HepG2 (cell line): ENCODE data around the gene PALM. TPM values are rescaled to one million over a fixed set of nuclear protein-coding genes. Genes with fewer than 3 reads are reported as not detected.
A peak's percentile ranks its signal among the peaks of the same experiment; 100 is the strongest.

Experiments used
- ATF1 ChIP-seq: IDR thresholded peaks from 2 replicates; pipeline ENCODE4 v1.6.1; 2016; ENCODE audit warnings: mild to moderate bottlenecking, control low read depth
- FOSL1 ChIP-seq: sonication (generic); formaldehyde crosslinking; IDR thresholded peaks from 2 replicates; pipeline ENCODE4 v1.9.0; 2021; ENCODE audit warnings: missing genetic modification reagents, borderline replicate concordance
- GATAD1 ChIP-seq: IDR thresholded peaks from 2 replicates; pipeline ENCODE4 v1.6.1; 2016; ENCODE audit warnings: missing genetic modification reagents, missing compliant biosample characterization
- KLF16 ChIP-seq, 2 experiments: sonication (generic) in 1 of 2; formaldehyde crosslinking in 1 of 2; IDR thresholded peaks; 2 replicates each; pipeline versions ENCODE4 v1.6.1 to v1.8.0; 2016 to 2023; ENCODE audit warnings: missing genetic modification reagents in 2 of 2, missing compliant biosample characterization in 1 of 2
- NR2C2 ChIP-seq: sonication (generic); formaldehyde crosslinking; IDR thresholded peaks from 2 replicates; pipeline ENCODE4 v1.4.0; 2020; ENCODE audit warnings: missing genetic modification reagents, mild to moderate bottlenecking, moderate library complexity, borderline replicate concordance
- POLR2A ChIP-seq, 2 experiments: IDR thresholded peaks; 2 replicates each; pipeline ENCODE4 v1.6.1; 2011; ENCODE audit warnings: low read depth in 2 of 2, low read length in 2 of 2, mild to moderate bottlenecking in 1 of 2, moderate library complexity in 1 of 2; ENCODE audit not compliant: insufficient read depth in 1 of 2
- RFXANK ChIP-seq: IDR thresholded peaks from 2 replicates; pipeline ENCODE4 v1.6.1; 2016
- SALL1 ChIP-seq: sonication (generic); formaldehyde crosslinking; IDR thresholded peaks from 2 replicates; pipeline ENCODE4 v1.8.0; 2022; ENCODE audit warnings: mild to moderate bottlenecking, missing genetic modification reagents
- SATB2 ChIP-seq: sonication (generic); formaldehyde crosslinking; IDR thresholded peaks from 2 replicates; pipeline ENCODE4 v1.5.0; 2020; ENCODE audit warnings: missing genetic modification reagents
- SMARCE1 ChIP-seq: fragments of 450-650 bp; IDR thresholded peaks from 2 replicates; pipeline ENCODE4 v1.6.1; 2017; ENCODE audit warnings: borderline replicate concordance
- SP5 ChIP-seq: IDR thresholded peaks from 2 replicates; pipeline ENCODE4 v1.6.1; 2016; ENCODE audit warnings: low read depth, borderline replicate concordance
- SRSF1 ChIP-seq: fragments of 200-400 bp; formaldehyde crosslinking; optimal IDR thresholded peaks from 2 replicates; pipeline ENCODE3; 2017; ENCODE audit warnings: mild to moderate bottlenecking, low read depth, low read length, moderate library complexity
- THAP9 ChIP-seq: sonication (generic); formaldehyde crosslinking; IDR thresholded peaks from 2 replicates; pipeline ENCODE4; 2020; ENCODE audit warnings: missing genetic modification reagents, mild to moderate bottlenecking, borderline replicate concordance
- YY1 ChIP-seq: IDR thresholded peaks from 2 replicates; pipeline ENCODE4 v1.6.1; 2011; ENCODE audit warnings: low read length, low read depth, moderate library complexity, mild to moderate bottlenecking; ENCODE audit not compliant: insufficient read depth, insufficient replicate concordance
- ZFP1 ChIP-seq: IDR thresholded peaks from 2 replicates; pipeline ENCODE4 v1.6.1; 2016
- ZFP36L2 ChIP-seq: sonication (generic); formaldehyde crosslinking; IDR thresholded peaks from 2 replicates; pipeline ENCODE4 v1.4.0; 2020; ENCODE audit warnings: missing genetic modification reagents
- ZNF672 ChIP-seq: sonication (generic); formaldehyde crosslinking; IDR thresholded peaks from 2 replicates; pipeline ENCODE4 v1.8.1; 2022; ENCODE audit warnings: missing genetic modification reagents
- ZNF749 ChIP-seq: sonication (generic); formaldehyde crosslinking; IDR thresholded peaks from 2 replicates; pipeline ENCODE4 v1.8.0; 2022; ENCODE audit warnings: mild to moderate bottlenecking, missing genetic modification reagents, moderate library complexity, borderline replicate concordance
- polyA plus RNA-seq, 8 experiments: library from polyadenylated mRNA; depleted of rRNA in 3 of 8; stranded (reverse) in 7 of 8; unstranded in 1 of 8; fragments of >200 nt; fragmentation: Illumina TruSeq in 4 of 8; extraction: Trizol in 4 of 8; gene quantifications; 2 replicates each; pipeline versions ENCODE4 v1.2.1 to v1.2.3, GENCODE V29; 2011 to 2016; ENCODE audit warnings: low read depth in 4 of 8, missing spikeins in 1 of 8, mixed read lengths in 1 of 8; ENCODE audit not compliant: insufficient read depth in 1 of 8
- total RNA-seq, 5 experiments: library from RNA; depleted of rRNA; stranded (reverse); fragments of >200 nt; fragmentation: Illumina TruSeq; extraction: Trizol; gene quantifications; 2 replicates each; pipeline ENCODE4 v1.2.3, GENCODE V29; 2016; ENCODE audit warnings: low read depth in 1 of 5
- TF ChIP-seq, protein P1 (sequence below): sonication (generic); formaldehyde crosslinking; IDR thresholded peaks from 2 replicates; pipeline ENCODE4 v1.5.1; 2020; ENCODE audit warnings: mild to moderate bottlenecking, missing genetic modification reagents, moderate library complexity
- TF ChIP-seq, protein P2 (sequence below): IDR thresholded peaks from 2 replicates; pipeline ENCODE4 v1.6.1; 2016; ENCODE audit warnings: missing compliant biosample characterization, missing genetic modification reagents, borderline replicate concordance

Gene PALM
- total and polyA plus RNA-seq, 2 of the 13 experiments (the other 11 are each of a cell fraction or from before 2014, with no cell fraction given): 4.0 to 9.7 TPM

- TF ChIP-seq, protein P1, sequence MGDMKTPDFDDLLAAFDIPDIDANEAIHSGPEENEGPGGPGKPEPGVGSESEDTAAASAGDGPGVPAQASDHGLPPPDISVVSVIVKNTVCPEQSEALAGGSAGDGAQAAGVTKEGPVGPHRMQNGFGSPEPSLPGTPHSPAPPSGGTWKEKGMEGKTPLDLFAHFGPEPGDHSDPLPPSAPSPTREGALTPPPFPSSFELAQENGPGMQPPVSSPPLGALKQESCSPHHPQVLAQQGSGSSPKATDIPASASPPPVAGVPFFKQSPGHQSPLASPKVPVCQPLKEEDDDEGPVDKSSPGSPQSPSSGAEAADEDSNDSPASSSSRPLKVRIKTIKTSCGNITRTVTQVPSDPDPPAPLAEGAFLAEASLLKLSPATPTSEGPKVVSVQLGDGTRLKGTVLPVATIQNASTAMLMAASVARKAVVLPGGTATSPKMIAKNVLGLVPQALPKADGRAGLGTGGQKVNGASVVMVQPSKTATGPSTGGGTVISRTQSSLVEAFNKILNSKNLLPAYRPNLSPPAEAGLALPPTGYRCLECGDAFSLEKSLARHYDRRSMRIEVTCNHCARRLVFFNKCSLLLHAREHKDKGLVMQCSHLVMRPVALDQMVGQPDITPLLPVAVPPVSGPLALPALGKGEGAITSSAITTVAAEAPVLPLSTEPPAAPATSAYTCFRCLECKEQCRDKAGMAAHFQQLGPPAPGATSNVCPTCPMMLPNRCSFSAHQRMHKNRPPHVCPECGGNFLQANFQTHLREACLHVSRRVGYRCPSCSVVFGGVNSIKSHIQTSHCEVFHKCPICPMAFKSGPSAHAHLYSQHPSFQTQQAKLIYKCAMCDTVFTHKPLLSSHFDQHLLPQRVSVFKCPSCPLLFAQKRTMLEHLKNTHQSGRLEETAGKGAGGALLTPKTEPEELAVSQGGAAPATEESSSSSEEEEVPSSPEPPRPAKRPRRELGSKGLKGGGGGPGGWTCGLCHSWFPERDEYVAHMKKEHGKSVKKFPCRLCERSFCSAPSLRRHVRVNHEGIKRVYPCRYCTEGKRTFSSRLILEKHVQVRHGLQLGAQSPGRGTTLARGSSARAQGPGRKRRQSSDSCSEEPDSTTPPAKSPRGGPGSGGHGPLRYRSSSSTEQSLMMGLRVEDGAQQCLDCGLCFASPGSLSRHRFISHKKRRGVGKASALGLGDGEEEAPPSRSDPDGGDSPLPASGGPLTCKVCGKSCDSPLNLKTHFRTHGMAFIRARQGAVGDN (CRISPR knock-in tag): peak; percentile 97
- TF ChIP-seq THAP9 (CRISPR knock-in tag): peak; percentile 42; the same call in 1 of the 2 replicates
- TF ChIP-seq SATB2: no peak
- peak; percentile 41 for TF ChIP-seq YY1
- peak; percentile 83 for TF ChIP-seq SP5
- no peak; the same call in 1 of the 2 replicates for TF ChIP-seq ATF1
- TF ChIP-seq SMARCE1: no peak
- peak; percentile 30 for TF ChIP-seq SRSF1
- TF ChIP-seq ZFP36L2 (CRISPR knock-in tag): no peak
- TF ChIP-seq FOSL1 (CRISPR knock-in tag): no peak
- TF ChIP-seq KLF16 (CRISPR knock-in tag; IDR thresholded peaks at IDR 0.05): peak in 1 of 2 experiments; percentile 87; a peak in 2 of 4 replicates
- peak; percentile 69 for TF ChIP-seq ZNF749 (CRISPR knock-in tag)
- TF ChIP-seq, protein P2, sequence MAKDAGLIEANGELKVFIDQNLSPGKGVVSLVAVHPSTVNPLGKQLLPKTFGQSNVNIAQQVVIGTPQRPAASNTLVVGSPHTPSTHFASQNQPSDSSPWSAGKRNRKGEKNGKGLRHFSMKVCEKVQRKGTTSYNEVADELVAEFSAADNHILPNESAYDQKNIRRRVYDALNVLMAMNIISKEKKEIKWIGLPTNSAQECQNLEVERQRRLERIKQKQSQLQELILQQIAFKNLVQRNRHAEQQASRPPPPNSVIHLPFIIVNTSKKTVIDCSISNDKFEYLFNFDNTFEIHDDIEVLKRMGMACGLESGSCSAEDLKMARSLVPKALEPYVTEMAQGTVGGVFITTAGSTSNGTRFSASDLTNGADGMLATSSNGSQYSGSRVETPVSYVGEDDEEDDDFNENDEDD (CRISPR knock-in tag): peak; percentile 89
- peak; percentile 97 for TF ChIP-seq SALL1
- TF ChIP-seq ZNF672 (CRISPR knock-in tag): no peak
- peak; percentile 71 for TF ChIP-seq GATAD1 (CRISPR knock-in tag)
- 0 out of 2 replicates have a peak, but pooled peaks have one; percentile 41 for TF ChIP-seq ZFP1 (CRISPR knock-in tag)
- TF ChIP-seq POLR2A (IDR thresholded peaks at IDR 0.05; ENCODE audit: insufficient read depth in 1 of 2, low read depth in 2 of 2, low read length in 2 of 2): peak; percentile 46 to 63; a peak in 3 of 4 replicates
- TF ChIP-seq NR2C2: peak; percentile 84
- TF ChIP-seq RFXANK (CRISPR knock-in tag): 0 out of 2 replicates have a peak, but pooled peaks have one; percentile 50
These were observed 29.9 kb downstream of the PALM start (continued) for GRCh38 chr19:738509-739128.
